CD14-positive monocyte (primary cell): ENCODE measurements around the gene NME7. TPM values are rescaled to one million over a fixed set of nuclear protein-coding genes. Genes with fewer than 3 reads are reported as not detected.

Experiments
- DNase-seq, 3 donors: peaks; one replicate each; pipeline ENCODE4 v3.0.0-alpha.2; 2011 to 2022
- H2AFZ ChIP-seq: 2 replicates; pipeline ENCODE4 v1.6.0; 2012; ENCODE audit warnings: mild to moderate bottlenecking, low read depth, low read length, inconsistent platforms; ENCODE audit not compliant: insufficient read depth, poor library complexity, severe bottlenecking
- H3K27ac ChIP-seq, 2 donors: 1 replicate in 1 of 2; 2 replicates in 1 of 2; pipeline ENCODE4 v1.5.1; 2012 to 2013; ENCODE audit warnings: low read length in 2 of 2, control low read depth in 1 of 2, inconsistent platforms in 1 of 2, low read depth in 1 of 2, mild to moderate bottlenecking in 1 of 2
- H3K27me3 ChIP-seq, 2 donors: one replicate each; pipeline versions ENCODE4 v1.6.0 to v1.6.1; 2011 to 2013; ENCODE audit warnings: low read length in 2 of 2; ENCODE audit not compliant: control insufficient read depth in 2 of 2, insufficient read depth in 2 of 2
- H3K36me3 ChIP-seq, 2 donors: replicated peaks in 1 of 2; 1 replicate in 1 of 2; 2 replicates in 1 of 2; pipeline versions ENCODE4 v1.5.1 to v1.6.1; 2012 to 2013; ENCODE audit warnings: low read length in 2 of 2, control low read depth in 1 of 2, inconsistent platforms in 1 of 2, mild to moderate bottlenecking in 1 of 2; ENCODE audit not compliant: insufficient read depth in 2 of 2, control insufficient read depth in 1 of 2
- H3K4me1 ChIP-seq, 2 donors: 1 replicate in 1 of 2; 2 replicates in 1 of 2; pipeline versions ENCODE4 v1.5.1 to v1.6.1; 2012 to 2013; ENCODE audit warnings: low read length in 2 of 2, control low read depth in 1 of 2, inconsistent platforms in 1 of 2, mild to moderate bottlenecking in 1 of 2, moderate library complexity in 1 of 2; ENCODE audit not compliant: insufficient read depth in 2 of 2, control insufficient read depth in 1 of 2
- H3K4me2 ChIP-seq: replicated peaks from 2 replicates; pipeline ENCODE3; 2012; ENCODE audit warnings: low read length, moderate library complexity, mild to moderate bottlenecking; ENCODE audit not compliant: poor library complexity, severe bottlenecking; ENCODE audit errors: extremely low read depth
- H3K4me3 ChIP-seq, 3 experiments: fragments of 200-600 bp in 1 of 3; sonication (generic) in 1 of 3; replicated peaks in 1 of 3; 1 replicate in 2 of 3; 2 replicates in 1 of 3; pipeline ENCODE4 v1.5.1; 2011 to 2013; ENCODE audit warnings: low read length in 3 of 3, mild to moderate bottlenecking in 3 of 3, control low read depth in 2 of 3, low read depth in 2 of 3, inconsistent platforms in 1 of 3, moderate library complexity in 1 of 3
- H3K79me2 ChIP-seq: 2 replicates; pipeline ENCODE4 v1.6.0; 2012; ENCODE audit warnings: mild to moderate bottlenecking, control low read depth, inconsistent platforms, low read length, moderate library complexity; ENCODE audit not compliant: insufficient read depth
- H3K9ac ChIP-seq: 2 replicates; pipeline ENCODE4 v1.6.0; 2017; ENCODE audit warnings: low read length, mild to moderate bottlenecking; ENCODE audit not compliant: insufficient read depth, poor library complexity, severe bottlenecking
- H3K9me3 ChIP-seq, 2 donors: replicated peaks in 1 of 2; 1 replicate in 1 of 2; 2 replicates in 1 of 2; pipeline versions ENCODE4 v1.5.1 to v1.6.1; 2012 to 2013; ENCODE audit warnings: low read length in 2 of 2, control low read depth in 1 of 2; ENCODE audit not compliant: control insufficient read depth in 1 of 2, insufficient read depth in 1 of 2
- H4K20me1 ChIP-seq: 2 replicates; pipeline ENCODE4 v1.6.0; 2012; ENCODE audit warnings: mild to moderate bottlenecking, low read length, control low read depth, moderate library complexity; ENCODE audit not compliant: insufficient read depth
- H3K27ac Mint-ChIP-seq, 7 donors: one replicate each; pipeline ENCODE4 v1.8.0; 2020; ENCODE audit warnings: mild to moderate bottlenecking in 7 of 7, mixed read lengths in 7 of 7, moderate library complexity in 6 of 7, inconsistent platforms in 2 of 7
- H3K27me3 Mint-ChIP-seq, 3 donors: one replicate each; pipeline ENCODE4 v1.8.0; 2021 to 2022; ENCODE audit warnings: low read depth in 3 of 3, mild to moderate bottlenecking in 3 of 3, mixed read lengths in 3 of 3, moderate library complexity in 3 of 3, inconsistent platforms in 1 of 3
- H3K36me3 Mint-ChIP-seq, 2 donors: one replicate each; pipeline ENCODE4 v1.8.0; 2020; ENCODE audit warnings: mixed read lengths in 2 of 2, inconsistent platforms in 1 of 2, mild to moderate bottlenecking in 1 of 2
- H3K4me1 Mint-ChIP-seq: one replicate; pipeline ENCODE4 v1.8.0; 2020; ENCODE audit warnings: mild to moderate bottlenecking, mixed read lengths
- H3K4me3 Mint-ChIP-seq, 2 donors: one replicate each; pipeline ENCODE4 v1.8.0; 2020; ENCODE audit warnings: mild to moderate bottlenecking in 2 of 2, mixed read lengths in 2 of 2, moderate library complexity in 1 of 2
- H3K9me3 Mint-ChIP-seq, 7 donors: one replicate each; pipeline ENCODE4 v1.8.0; 2020 to 2022; ENCODE audit warnings: mixed read lengths in 7 of 7, mild to moderate bottlenecking in 6 of 7, moderate library complexity in 6 of 7, inconsistent platforms in 2 of 7
- CTCF ChIP-seq: fragments of 200-600 bp; IDR thresholded peaks from one replicate; pipeline ENCODE4 v1.8.0; 2022; ENCODE audit warnings: antibody characterized with exemption, mild to moderate bottlenecking
- WGBS: methylation state at CpG from one replicate; pipeline ENCODE4 v1.1.5; 2013; ENCODE audit warnings: missing lambda C conversion rate; ENCODE audit not compliant: insufficient coverage; 5-methylcytosine and 5-hydroxymethylcytosine counted together
- intact Hi-C, 2 donors: fragments of 100-400 bp; cut with micrococcal nuclease; formaldehyde crosslinking; loops; one replicate each; pipeline versions ENCODE4 v1.15.0 to v1.15.1; 2023
- polyA plus RNA-seq, 3 donors: library from polyadenylated mRNA; depleted of rRNA in 1 of 3; unstranded in 2 of 3; stranded (reverse) in 1 of 3; fragments of 300-500 nt in 2 of 3; fragments of >200 nt in 1 of 3; fragmentation: Illumina TruSeq in 2 of 3; gene quantifications; 1 replicate in 2 of 3; 2 replicates in 1 of 3; pipeline ENCODE4 v1.2.3, GENCODE V29; 2012 to 2021

The NME7 gene
- polyA plus RNA-seq, 3 donors, result 3.5 to 8.0 (median 6.0) TPM

GRCh38 chr1:169090900-169091311 is 276.7 kb downstream of the NME7 start:
- intact Hi-C loops, result no loop called here
- Histone ChIP-seq H3K36me3 (no peaks in the 10 kb centered on the region), H3K27ac (no peak overlapping the region), H4K20me1 (no peaks in the 10 kb centered on the region), H2AFZ (peak overlapping the region; percentile 9), H3K79me2 (no peaks in the 10 kb centered on the region), H3K9ac (no peak overlapping the region), H3K27me3 (no peaks in the 10 kb centered on the region), H3K4me2 (no peak overlapping the region), H3K9me3 (no peaks in the 10 kb centered on the region), H3K4me3 (no peak overlapping the region), H3K4me1 (no peaks in the 10 kb centered on the region)
- Mint-ChIP-seq H3K36me3 (no peaks in the 10 kb centered on the region), H3K4me3 (no peak overlapping the region), H3K4me1 (peaks cover 5% of the 10 kb centered on the region), H3K27ac (peak overlapping the region in 1 of 7 donors; percentile 75), H3K9me3 (no peaks in the 10 kb centered on the region), H3K27me3 (peaks cover 0 to 2% (median 0%) of the 10 kb centered on the region in 3 donors)
- WGBS, result 86% methylated on average over 2 of the region's 4 CpGs
- DNase-seq, result no peak
- TF ChIP-seq CTCF, result no peak

- H3K4me3 Mint-ChIP-seq, result no peak overlapping the region
- no peak for DNase-seq
- H3K27me3 Mint-ChIP-seq, result peaks cover 0 to 2% (median under 1%) of the 10 kb centered on the region in 3 donors
- Histone ChIP-seq H3K4me1 (no peaks in the 10 kb centered on the region), H3K79me2 (no peaks in the 10 kb centered on the region), H3K9me3 (no peaks in the 10 kb centered on the region), H3K27me3 (no peaks in the 10 kb centered on the region), H2AFZ (peak overlapping the region; percentile 9), H4K20me1 (no peaks in the 10 kb centered on the region), H3K4me3 (no peak overlapping the region), H3K36me3 (no peaks in the 10 kb centered on the region), H3K27ac (no peak overlapping the region), H3K4me2 (no peak overlapping the region), H3K9ac (no peak overlapping the region)
- H3K9me3 Mint-ChIP-seq, result no peaks in the 10 kb centered on the region
- intact Hi-C loops, result no loop called here
- peak overlapping the region in 2 of 7 donors; percentile 5 to 55 for H3K27ac Mint-ChIP-seq
- 56% methylated on average over 2 of the region's 4 CpGs for WGBS
- H3K36me3 Mint-ChIP-seq, result no peaks in the 10 kb centered on the region
- TF ChIP-seq CTCF, result no peak
- peaks cover 5% of the 10 kb centered on the region for H3K4me1 Mint-ChIP-seq
Measured at GRCh38 chr1:169090308-169090899, 277.2 kb downstream of the NME7 start.
